OCI-M1 (cell line): ENCODE results near the gene ARHGEF7.

Source experiments
- DNase-seq: peaks from one replicate; lab custom pipeline; 2025; lab: John Stamatoyannopoulos, UW

The ARHGEF7 gene

DNA sequence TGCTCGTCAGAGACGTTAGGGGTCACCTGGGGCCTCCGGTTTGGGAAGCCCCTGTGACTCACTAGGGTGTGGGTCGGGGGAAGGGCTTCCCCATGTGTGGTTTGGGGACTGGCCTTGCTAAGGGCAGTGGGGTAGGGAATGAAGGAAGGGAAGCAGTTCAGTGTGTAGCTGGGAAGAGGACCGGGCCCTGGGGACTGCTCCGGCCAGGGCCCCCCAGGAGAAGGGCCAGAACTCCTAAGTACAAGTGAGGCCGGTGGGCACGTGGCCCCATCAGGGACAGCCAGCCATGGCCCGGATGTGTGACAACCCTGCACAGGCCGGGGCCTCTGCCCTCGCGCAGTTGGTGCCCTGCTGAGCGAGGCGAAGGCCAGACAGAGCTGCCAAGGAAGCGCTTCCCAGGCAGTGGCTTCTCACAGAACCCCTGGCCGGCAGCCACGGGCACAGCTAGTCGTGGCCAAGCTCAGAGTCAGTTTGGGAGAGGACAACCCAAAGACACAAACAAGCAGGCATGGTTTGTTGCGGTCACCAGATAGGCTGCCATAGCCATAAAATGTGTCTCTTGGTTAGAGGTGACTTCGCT lies 231.1 kb downstream of the ARHGEF7 start:
- no peak for DNase-seq

DNA sequence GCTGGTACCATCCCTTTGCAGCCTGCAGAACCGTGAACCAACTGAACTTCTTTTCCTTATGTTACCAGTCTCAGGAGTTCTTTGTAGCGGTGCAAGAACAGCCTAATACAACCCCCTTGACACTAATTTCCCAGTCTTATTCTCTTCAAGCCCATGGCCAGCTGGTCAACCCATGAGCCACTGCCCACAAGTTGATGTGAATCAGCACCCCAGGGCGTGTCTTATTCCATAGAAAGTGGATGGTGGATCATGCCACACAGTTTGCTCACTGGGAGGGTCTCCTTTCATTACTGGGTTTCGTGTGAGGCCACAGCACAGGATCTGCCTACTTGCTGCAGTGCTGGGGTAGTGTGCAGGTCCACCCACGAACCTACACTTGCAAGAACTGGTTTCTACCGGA lies 232.3 kb downstream of the ARHGEF7 start:
- no peak for DNase-seq

DNA sequence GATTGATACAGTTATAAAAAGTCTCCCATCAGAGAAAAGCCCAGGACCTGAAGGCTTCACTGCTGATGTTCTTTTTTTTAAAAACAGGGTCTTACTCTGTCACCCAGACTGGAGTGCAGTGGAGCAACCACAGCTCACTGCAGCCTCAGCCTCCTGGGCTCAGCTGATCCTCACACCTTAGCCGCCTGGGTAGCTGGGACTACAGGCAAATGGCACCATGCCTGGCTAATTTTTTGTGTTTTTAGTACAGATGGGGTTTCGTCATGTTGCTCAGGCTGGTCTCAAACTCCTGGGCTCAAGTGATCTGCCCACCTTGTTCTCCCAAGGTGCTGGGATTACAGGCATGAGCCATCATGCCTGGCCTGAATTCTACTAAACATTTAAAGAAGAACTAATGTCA lies 238.4 kb downstream of the ARHGEF7 start:
- no peak for DNase-seq

DNA sequence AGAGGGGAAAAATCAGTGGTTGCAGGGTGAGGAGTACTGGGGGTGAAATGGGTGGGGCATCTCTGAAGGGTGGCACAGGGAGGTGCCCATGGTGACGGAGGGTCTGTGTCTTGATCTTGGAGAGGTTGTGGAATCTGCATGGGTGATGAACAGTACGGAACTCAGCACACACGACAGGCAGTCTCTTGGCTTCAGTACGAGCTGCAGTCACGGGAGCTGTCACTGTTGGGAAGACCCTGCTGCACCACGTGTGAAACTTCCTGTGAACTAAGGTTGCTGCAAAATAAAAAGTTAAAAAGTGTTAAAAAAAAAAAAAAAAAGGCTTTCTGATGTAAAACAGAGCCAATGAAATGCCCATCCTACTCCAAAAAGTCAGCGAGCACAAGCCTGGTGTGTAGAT lies 239.7 kb downstream of the ARHGEF7 start:
- no peak for DNase-seq
